ENCODE results near the gene CDH8. TPM values are rescaled to one million over a fixed set of nuclear protein-coding genes. Genes with fewer than 3 reads are reported as not detected.

The CDH8 gene
- total and polyA plus RNA-seq, 2 donors (not counting 3 experiments of a cell fraction or from before 2014, with no cell fraction given), result not detected

DNA sequence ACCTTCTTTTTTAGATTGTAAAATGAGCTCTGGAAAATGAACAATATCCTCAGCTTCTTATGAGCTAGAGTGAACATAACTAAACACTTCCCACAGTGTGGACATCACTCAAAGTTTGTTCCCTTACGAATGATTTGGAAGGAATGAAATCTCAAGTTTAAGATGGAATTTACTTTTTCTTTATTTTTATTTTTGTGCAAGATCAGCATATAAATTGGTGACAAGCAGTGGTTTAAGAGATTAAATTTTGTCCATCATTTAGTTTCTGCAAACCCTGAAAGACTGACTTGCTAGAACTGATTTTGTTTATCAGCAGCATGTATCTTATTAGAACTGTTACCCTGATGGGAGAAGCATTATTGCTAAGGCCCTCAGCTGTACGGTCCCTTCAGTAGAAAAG lies 420.1 kb downstream of the CDH8 start:
- FAIRE-seq (no peak), DNase-seq (ENCODE audit: low read depth, low spot score) (no peak)
- Histone ChIP-seq H3K27me3 (ENCODE audit: control insufficient read depth in 2 of 2, insufficient read depth in 2 of 2, low read length in 2 of 2) (no peaks in the 10 kb centered on the region), H3K36me3 (ENCODE audit: control insufficient read depth in 2 of 2, extremely low read depth in 1 of 2, insufficient read depth in 2 of 2, low read length in 2 of 2) (no peaks in the 10 kb centered on the region), H2AFZ (ENCODE audit: low read depth, low read length) (no peak overlapping the region), H3K4me1 (ENCODE audit: control insufficient read depth, extremely low read depth, insufficient read depth, low read length) (no peaks in the 10 kb centered on the region), H3K4me3 (replicated peaks in 1 of 3; ENCODE audit: insufficient read depth in 1 of 3, low read depth in 1 of 3, low read length in 3 of 3) (no peak overlapping the region), H3K4me2 (ENCODE audit: insufficient read depth, low read length) (no peak overlapping the region), H3K9ac (replicated peaks; ENCODE audit: extremely low read depth, insufficient read depth, low read length) (no peak overlapping the region), H3K9me1 (replicated peaks; ENCODE audit: control insufficient read depth, extremely low read depth, insufficient read depth, low read length) (no peaks in the 10 kb centered on the region), H4K20me1 (replicated peaks; ENCODE audit: control insufficient read depth, extremely low read depth, insufficient read depth, low read length) (no peaks in the 10 kb centered on the region), H3K79me2 (ENCODE audit: control insufficient read depth, insufficient read depth, low read length) (no peaks in the 10 kb centered on the region), H3K9me3 (replicated peaks; ENCODE audit: control insufficient read depth, insufficient read depth, low read length) (no peaks in the 10 kb centered on the region), H3K27ac (ENCODE audit: insufficient read depth, low read depth, low read length) (no peak overlapping the region)
- intact Hi-C loops (cut with micrococcal nuclease), result no loop called here
- ChIA-PET CTCF (no interaction called here), POLR2A (no interaction called here)
- BruUV-seq (replicated peaks), result no TSS peak
- dilution Hi-C loops (cut with MboI; ENCODE audit: extremely low pct_ligation_motif_present, low sequenced_read_pairs), result no loop called here
- TF ChIP-seq POLR2A (IDR thresholded peaks at IDR 0.05; ENCODE audit: low read depth, low read length), result no peak
- TF ChIP-seq, protein P1, sequence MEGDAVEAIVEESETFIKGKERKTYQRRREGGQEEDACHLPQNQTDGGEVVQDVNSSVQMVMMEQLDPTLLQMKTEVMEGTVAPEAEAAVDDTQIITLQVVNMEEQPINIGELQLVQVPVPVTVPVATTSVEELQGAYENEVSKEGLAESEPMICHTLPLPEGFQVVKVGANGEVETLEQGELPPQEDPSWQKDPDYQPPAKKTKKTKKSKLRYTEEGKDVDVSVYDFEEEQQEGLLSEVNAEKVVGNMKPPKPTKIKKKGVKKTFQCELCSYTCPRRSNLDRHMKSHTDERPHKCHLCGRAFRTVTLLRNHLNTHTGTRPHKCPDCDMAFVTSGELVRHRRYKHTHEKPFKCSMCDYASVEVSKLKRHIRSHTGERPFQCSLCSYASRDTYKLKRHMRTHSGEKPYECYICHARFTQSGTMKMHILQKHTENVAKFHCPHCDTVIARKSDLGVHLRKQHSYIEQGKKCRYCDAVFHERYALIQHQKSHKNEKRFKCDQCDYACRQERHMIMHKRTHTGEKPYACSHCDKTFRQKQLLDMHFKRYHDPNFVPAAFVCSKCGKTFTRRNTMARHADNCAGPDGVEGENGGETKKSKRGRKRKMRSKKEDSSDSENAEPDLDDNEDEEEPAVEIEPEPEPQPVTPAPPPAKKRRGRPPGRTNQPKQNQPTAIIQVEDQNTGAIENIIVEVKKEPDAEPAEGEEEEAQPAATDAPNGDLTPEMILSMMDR (IDR thresholded peaks at IDR 0.05; ENCODE audit: extremely low read depth in 1 of 2, insufficient read depth in 1 of 2, low read depth in 1 of 2, low read length in 2 of 2), result no peak
- TF ChIP-seq JUN (IDR thresholded peaks at IDR 0.05; ENCODE audit: borderline replicate concordance, insufficient read depth, insufficient read length, low read depth), result no peak
- no peak for TF ChIP-seq POLR2AphosphoS5 (IDR thresholded peaks at IDR 0.05; ENCODE audit: insufficient read depth, low read depth, low read length)
- TF ChIP-seq EZH2 (IDR thresholded peaks at IDR 0.05; ENCODE audit: borderline replicate concordance, low read depth, low read length, severe bottlenecking), result no peak
- TF ChIP-seq FOS (IDR thresholded peaks at IDR 0.05; ENCODE audit: borderline replicate concordance, insufficient read depth, low read length), result no peak
- TF ChIP-seq MYC (IDR thresholded peaks at IDR 0.05; ENCODE audit: low read depth, low read length), result no peak
- no peak for TF ChIP-seq GATA2 (IDR thresholded peaks at IDR 0.05; ENCODE audit: insufficient read depth, insufficient read length, low read depth, low read length)
- TF ChIP-seq, protein P2, sequence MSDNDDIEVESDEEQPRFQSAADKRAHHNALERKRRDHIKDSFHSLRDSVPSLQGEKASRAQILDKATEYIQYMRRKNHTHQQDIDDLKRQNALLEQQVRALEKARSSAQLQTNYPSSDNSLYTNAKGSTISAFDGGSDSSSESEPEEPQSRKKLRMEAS (IDR thresholded peaks at IDR 0.05; ENCODE audit: insufficient read depth, insufficient read length), result no peak
